HG03097 (cell line): ENCODE results near the gene OTOP2.

Source experiments
- ATAC-seq: cut with Tn5 transposase; IDR thresholded peaks from one replicate; pipeline ENCODE4 v1.9.1; 2021; ENCODE audit not compliant: unreplicated experiment, low FRiP score

The OTOP2 gene

GRCh38 chr17:74950207-74950606 lies 26.1 kb downstream of the OTOP2 start:
- ATAC-seq: no peak

- no peak for ATAC-seq
These were observed 27.0 kb downstream of the OTOP2 start for GRCh38 chr17:74951065-74951464.

GRCh38 chr17:74951680-74952421 lies 27.8 kb downstream of the OTOP2 start:
- ATAC-seq: no peak

- ATAC-seq: no peak
These were observed 28.5 kb downstream of the OTOP2 start for GRCh38 chr17:74952431-74953133.

- no peak for ATAC-seq
These were observed 29.1 kb downstream of the OTOP2 start for GRCh38 chr17:74953134-74953687.

- no peak for ATAC-seq
These were observed 30.0 kb downstream of the OTOP2 start for GRCh38 chr17:74954115-74954514.

GRCh38 chr17:74954665-74955421 lies 30.8 kb downstream of the OTOP2 start:
- ATAC-seq: no peak

- no peak for ATAC-seq
These were observed 32.0 kb downstream of the OTOP2 start for GRCh38 chr17:74956093-74956492.

- ATAC-seq: no peak
These were observed 34.1 kb downstream of the OTOP2 start for GRCh38 chr17:74957935-74958740.

- no peak for ATAC-seq
These were observed 35.9 kb downstream of the OTOP2 start for GRCh38 chr17:74959826-74960515.

GRCh38 chr17:74960570-74961342 lies 36.7 kb downstream of the OTOP2 start:
- ATAC-seq: no peak

GRCh38 chr17:74961657-74962350 lies 37.7 kb downstream of the OTOP2 start:
- no peak for ATAC-seq

GRCh38 chr17:74962622-74963394 lies 38.7 kb downstream of the OTOP2 start:
- ATAC-seq: no peak

- ATAC-seq: no peak
These were observed 39.6 kb downstream of the OTOP2 start for GRCh38 chr17:74963656-74964055.

GRCh38 chr17:74964246-74964761 lies 40.2 kb downstream of the OTOP2 start:
- ATAC-seq: no peak

- ATAC-seq: no peak
These were observed 41.0 kb downstream of the OTOP2 start for GRCh38 chr17:74964988-74965622.

- ATAC-seq: no peak
These were observed 44.3 kb downstream of the OTOP2 start for GRCh38 chr17:74968361-74968780.
